Measurements from ENCODE around the gene ARHGEF18.

DNA sequence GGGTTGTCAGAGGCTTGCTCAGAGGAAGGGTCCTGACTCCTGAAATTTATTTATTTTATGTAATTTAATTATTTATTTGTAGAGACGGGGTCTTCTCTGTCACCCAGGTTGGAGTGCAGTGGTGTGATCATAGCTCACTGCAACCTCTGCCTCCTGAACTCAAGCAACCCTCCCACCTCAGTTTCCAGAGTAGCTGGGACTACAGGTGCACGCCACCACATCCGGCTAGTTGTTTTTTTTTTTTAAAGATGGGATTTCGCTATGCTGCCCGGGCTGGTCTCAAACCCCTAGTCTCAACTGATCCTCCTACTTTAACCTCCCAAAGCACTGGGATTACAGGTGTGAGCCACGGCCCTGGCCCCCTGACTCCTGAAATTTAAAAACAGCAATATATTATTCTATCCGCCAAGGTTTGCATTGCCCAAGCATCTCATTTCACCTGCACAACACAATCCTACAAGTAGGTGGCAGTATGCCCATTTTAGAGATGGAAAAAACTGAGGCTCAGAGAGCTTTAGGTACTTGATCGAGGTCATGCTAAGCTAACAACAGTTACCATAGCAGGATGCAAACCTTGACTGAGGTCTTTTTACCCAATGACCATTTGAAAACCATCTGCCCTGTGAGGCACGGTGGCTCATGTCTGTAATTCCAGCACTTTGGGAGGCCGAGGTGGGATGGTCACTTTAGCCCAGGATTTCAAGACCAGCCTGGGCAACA, 18.1 kb downstream of the ARHGEF18 start:
- TF ChIP-seq GATA2 (IDR thresholded peaks at IDR 0.05; ENCODE audit: low read depth, low read length), result no peak
- TF ChIP-seq GATA3 (IDR thresholded peaks at IDR 0.05; ENCODE audit: low read depth, low read length), result no peak
